SK-N-SH (cell line): ENCODE measurements around the gene ELK1. TPM values are rescaled to one million over a fixed set of nuclear protein-coding genes. Genes with fewer than 3 reads are reported as not detected.
A peak's percentile ranks its signal among the peaks of the same experiment; 100 is the strongest.

Source experiments
- CTCF ChIA-PET: fragments of 300-600, 350-600 bp; formaldehyde crosslinking; extraction: SDS; loops from one replicate; lab custom pipeline; 2021; lab: Yijun Ruan, JAX
- POLR2A ChIA-PET: fragments of 350-600 bp; sonication (Branson Sonifier 250); formaldehyde crosslinking; extraction: SDS; loops from one replicate; lab custom pipeline; 2020; ENCODE audit warnings: antibody characterized with exemption, inconsistent platforms; lab: Yijun Ruan, JAX
- DNase-seq: peaks from one replicate; pipeline ENCODE4 v3.0.0; 2012
- H2AFZ ChIP-seq: fragments of 200-600 bp; sonication (generic); 2 replicates; pipeline ENCODE4 v1.8.1; 2016; ENCODE audit warnings: antibody characterized with exemption, mild to moderate bottlenecking, low read depth
- H3F3A ChIP-seq: fragments of 200-600 bp; sonication (generic); replicated peaks from 2 replicates; pipeline ENCODE3; 2016; ENCODE audit warnings: antibody characterized with exemption, mild to moderate bottlenecking; ENCODE audit not compliant: insufficient read depth
- H3K27ac ChIP-seq, 2 experiments: fragments of 200-500 bp in 1 of 2; fragments of 200-600 bp in 1 of 2; sonication (Bioruptor generic) in 1 of 2; sonication (generic), shearing (Covaris generic) in 1 of 2; 2 replicates each; pipeline versions ENCODE4 v1.5.1 to v1.6.1; 2014 to 2016; ENCODE audit warnings: low read depth in 2 of 2, inconsistent platforms in 1 of 2, low read length in 1 of 2, mild to moderate bottlenecking in 1 of 2, mixed read lengths in 1 of 2
- H3K27me3 ChIP-seq: fragments of 200-600 bp; sonication (generic), shearing (Covaris generic); 2 replicates; pipeline ENCODE4 v1.6.1; 2016; ENCODE audit warnings: mixed run types; ENCODE audit not compliant: insufficient read depth
- H3K36me3 ChIP-seq, 2 experiments: fragments of 200-500 bp in 1 of 2; fragments of 200-600 bp in 1 of 2; sonication (Bioruptor generic) in 1 of 2; sonication (generic) in 1 of 2; replicated peaks in 1 of 2; 2 replicates each; pipeline versions ENCODE3 to v1.5.1; 2014 to 2016; ENCODE audit warnings: low read length in 1 of 2, mild to moderate bottlenecking in 1 of 2; ENCODE audit not compliant: insufficient read depth in 2 of 2, control insufficient read depth in 1 of 2
- H3K4me1 ChIP-seq, 2 experiments: fragments of 200-500 bp in 1 of 2; fragments of 200-600 bp in 1 of 2; sonication (Bioruptor generic) in 1 of 2; sonication (generic), shearing (Covaris generic) in 1 of 2; 2 replicates each; pipeline versions ENCODE4 v1.5.1 to v1.6.1; 2014 to 2016; ENCODE audit warnings: low read depth in 1 of 2, low read length in 1 of 2, mixed run types in 1 of 2; ENCODE audit not compliant: insufficient read depth in 2 of 2, control insufficient read depth in 1 of 2
- H3K4me2 ChIP-seq: fragments of 200-600 bp; sonication (generic), shearing (Covaris generic); 2 replicates; pipeline ENCODE4 v1.6.1; 2017; ENCODE audit warnings: mixed run types
- H3K4me3 ChIP-seq, 2 experiments: fragments of 200-500 bp in 1 of 2; fragments of 200-600 bp in 1 of 2; sonication (Bioruptor generic) in 1 of 2; sonication (generic), shearing (Covaris generic) in 1 of 2; 2 replicates each; pipeline versions ENCODE4 v1.5.1 to v1.8.1; 2014 to 2016; ENCODE audit warnings: low read depth in 2 of 2, inconsistent platforms in 1 of 2, low read length in 1 of 2, mild to moderate bottlenecking in 1 of 2, mixed read lengths in 1 of 2, moderate library complexity in 1 of 2
- H3K79me2 ChIP-seq: fragments of 200-600 bp; sonication (generic); 2 replicates; pipeline ENCODE4 v1.8.1; 2017; ENCODE audit warnings: mild to moderate bottlenecking; ENCODE audit not compliant: insufficient read depth
- H3K9ac ChIP-seq: fragments of 200-600 bp; sonication (generic); 2 replicates; pipeline ENCODE4 v1.6.1; 2017; ENCODE audit warnings: mixed run types
- H3K9me2 ChIP-seq: fragments of 200-600 bp; sonication (generic); 2 replicates; pipeline ENCODE4 v1.6.1; 2017; ENCODE audit warnings: mixed run types
- H3K9me3 ChIP-seq: fragments of 200-600 bp; sonication (generic); 2 replicates; pipeline ENCODE4 v1.6.1; 2017; ENCODE audit warnings: mixed run types, mild to moderate bottlenecking, moderate library complexity
- H4K20me1 ChIP-seq: fragments of 200-600 bp; sonication (generic); 2 replicates; pipeline ENCODE4 v1.6.1; 2017; ENCODE audit warnings: mild to moderate bottlenecking, mixed run types; ENCODE audit not compliant: insufficient read depth
- CHD2 ChIP-seq: fragments of 150-350 bp; IDR thresholded peaks from 2 replicates; pipeline ENCODE4 v1.6.1; 2018; ENCODE audit warnings: low read length; ENCODE audit not compliant: partially characterized antibody
- EP300 ChIP-seq, 2 experiments: IDR thresholded peaks; 2 replicates each; pipeline versions ENCODE4 v1.4.0 to v1.6.1; 2012; ENCODE audit warnings: borderline replicate concordance in 1 of 2, low read depth in 1 of 2, low read length in 1 of 2
- FOXJ3 ChIP-seq: sonication (generic); formaldehyde crosslinking; IDR thresholded peaks from 2 replicates; pipeline ENCODE4 v1.5.1; 2020; ENCODE audit warnings: mild to moderate bottlenecking, missing genetic modification reagents
- JUND ChIP-seq: IDR thresholded peaks from 2 replicates; pipeline ENCODE4 v1.4.0; 2012
- NRF1 ChIP-seq: IDR thresholded peaks from 2 replicates; pipeline ENCODE4 v1.6.1; 2012; ENCODE audit warnings: low read depth, mild to moderate bottlenecking, low read length
- POLR2AphosphoS5 ChIP-seq: IDR thresholded peaks from 2 replicates; pipeline ENCODE4 v1.6.1; 2012; ENCODE audit warnings: low read depth, low read length
- RAD21 ChIP-seq: IDR thresholded peaks from 2 replicates; pipeline ENCODE4 v1.6.1; 2012; ENCODE audit warnings: mild to moderate bottlenecking, low read length
- RCOR1 ChIP-seq: fragments of 150-350 bp; IDR thresholded peaks from 2 replicates; pipeline ENCODE4 v1.6.1; 2017; ENCODE audit warnings: antibody characterized with exemption, low read length
- RXRA ChIP-seq: IDR thresholded peaks from 2 replicates; pipeline ENCODE4 v1.4.0; 2012; ENCODE audit warnings: low read depth, mild to moderate bottlenecking, borderline replicate concordance
- TAF1 ChIP-seq: IDR thresholded peaks from 2 replicates; pipeline ENCODE4 v1.6.1; 2012; ENCODE audit warnings: low read depth, mild to moderate bottlenecking, low read length, moderate library complexity, borderline replicate concordance
- WGBS: methylation state at CpG from one replicate; pipeline ENCODE4 v1.1.6; 2017; ENCODE audit warnings: low lambda C conversion rate; 5-methylcytosine and 5-hydroxymethylcytosine counted together
- polyA plus RNA-seq, 3 experiments: library from polyadenylated mRNA; depleted of rRNA; stranded (reverse); fragments of >200 nt; gene quantifications; 2 replicates each; pipeline ENCODE4 v1.2.3, GENCODE V29; 2012
- TF ChIP-seq, protein P1 (sequence below): fragments of 200-600 bp; sonication (generic); IDR thresholded peaks from 2 replicates; pipeline ENCODE4 v1.6.1; 2017; ENCODE audit warnings: antibody characterized with exemption, mild to moderate bottlenecking, moderate library complexity
- TF ChIP-seq, protein P2 (sequence below): IDR thresholded peaks from 2 replicates; pipeline ENCODE4 v1.6.1; 2012; ENCODE audit warnings: mild to moderate bottlenecking, low read depth, low read length, moderate library complexity
- TF ChIP-seq, protein P3 (sequence below): fragments of 150-350 bp; IDR thresholded peaks from 2 replicates; pipeline ENCODE4 v1.6.1; 2016; ENCODE audit warnings: mild to moderate bottlenecking, low read depth, low read length
- TF ChIP-seq, protein P4 (sequence below): fragments of 150-350 bp; IDR thresholded peaks from 2 replicates; pipeline ENCODE4 v1.6.1; 2017; ENCODE audit warnings: antibody characterized with exemption, low read length, low read depth, borderline replicate concordance

ELK1 gene
- polyA plus RNA-seq, 1 of the 3 experiments (the other 2 are of a cell fraction) = 14.6 TPM

DNA sequence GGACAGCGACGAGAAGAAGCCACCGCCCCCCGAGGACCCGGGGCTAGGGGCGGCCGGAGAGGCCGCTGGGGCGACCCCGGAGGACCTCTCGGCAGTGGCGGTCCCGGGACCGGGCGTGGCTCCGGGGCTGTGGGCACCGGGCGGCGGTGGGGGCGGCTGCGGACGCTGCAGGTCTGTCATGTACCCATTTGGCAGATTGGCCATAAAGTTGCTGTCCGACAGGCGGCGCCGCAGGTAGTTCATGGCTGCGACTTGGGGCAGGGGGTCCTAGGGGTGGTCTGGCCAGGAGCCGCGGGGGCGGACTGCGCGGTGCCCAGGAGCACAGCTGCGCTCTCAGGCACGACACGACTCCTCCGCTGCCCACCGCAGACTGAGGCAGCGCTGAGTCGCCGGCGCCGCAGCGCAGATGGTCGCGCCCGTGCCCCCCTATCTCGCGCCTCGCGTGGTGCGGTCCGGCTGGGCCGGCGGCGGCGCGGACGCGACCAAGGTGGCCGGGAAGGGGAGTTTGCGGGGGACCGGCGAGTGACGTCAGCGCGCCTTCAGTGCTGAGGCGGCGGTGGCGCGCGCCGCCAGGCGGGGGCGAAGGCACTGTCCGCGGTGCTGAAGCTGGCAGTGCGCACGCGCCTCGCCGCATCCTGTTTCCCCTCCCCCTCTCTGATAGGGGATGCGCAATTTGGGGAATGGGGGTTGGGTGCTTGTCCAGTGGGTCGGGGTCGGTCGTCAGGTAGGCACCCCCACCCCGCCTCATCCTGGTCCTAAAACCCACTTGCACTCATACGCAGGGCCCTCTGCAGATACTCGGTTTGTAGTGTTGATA lies 30.7 kb downstream of the ELK1 start, which contains the start of gene SYN1:
SYN1 (minus strand) TSS at position 372 of the 817 bp plus-strand sequence; CDS start at position 243, 129 bp downstream.
- peak; percentile 94 for DNase-seq
- Histone ChIP-seq H3K9me3 (no peaks in the 10 kb centered on the region), H3K36me3 (no peaks in the 10 kb centered on the region), H3K4me3 (peak within 1 kb of the TSS; percentile 48 to 51), H3K4me1 (peaks cover 0 to 9% of the 10 kb centered on the region in 2 experiments; a peak in 1 of 4 replicates), H3K4me2 (peak within 1 kb of the TSS; percentile 59; the same call in 1 of the 2 replicates), H3K9me2 (no peaks in the 10 kb centered on the region), H3K79me2 (no peaks in the 10 kb centered on the region), H3F3A (no peaks in the 10 kb centered on the region), H2AFZ (no peak within 1 kb of the TSS), H3K27me3 (peaks cover 13% of the 10 kb centered on the region), H3K9ac (no peak within 1 kb of the TSS), H4K20me1 (no peaks in the 10 kb centered on the region), H3K27ac (peak within 1 kb of the TSS in 1 of 2 experiments; percentile 65; a peak in 1 of 4 replicates)
- WGBS = 46% methylated on average over 29 of the region's 88 CpGs
- TF ChIP-seq, protein P1, sequence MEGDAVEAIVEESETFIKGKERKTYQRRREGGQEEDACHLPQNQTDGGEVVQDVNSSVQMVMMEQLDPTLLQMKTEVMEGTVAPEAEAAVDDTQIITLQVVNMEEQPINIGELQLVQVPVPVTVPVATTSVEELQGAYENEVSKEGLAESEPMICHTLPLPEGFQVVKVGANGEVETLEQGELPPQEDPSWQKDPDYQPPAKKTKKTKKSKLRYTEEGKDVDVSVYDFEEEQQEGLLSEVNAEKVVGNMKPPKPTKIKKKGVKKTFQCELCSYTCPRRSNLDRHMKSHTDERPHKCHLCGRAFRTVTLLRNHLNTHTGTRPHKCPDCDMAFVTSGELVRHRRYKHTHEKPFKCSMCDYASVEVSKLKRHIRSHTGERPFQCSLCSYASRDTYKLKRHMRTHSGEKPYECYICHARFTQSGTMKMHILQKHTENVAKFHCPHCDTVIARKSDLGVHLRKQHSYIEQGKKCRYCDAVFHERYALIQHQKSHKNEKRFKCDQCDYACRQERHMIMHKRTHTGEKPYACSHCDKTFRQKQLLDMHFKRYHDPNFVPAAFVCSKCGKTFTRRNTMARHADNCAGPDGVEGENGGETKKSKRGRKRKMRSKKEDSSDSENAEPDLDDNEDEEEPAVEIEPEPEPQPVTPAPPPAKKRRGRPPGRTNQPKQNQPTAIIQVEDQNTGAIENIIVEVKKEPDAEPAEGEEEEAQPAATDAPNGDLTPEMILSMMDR = 0 out of 2 replicates have a peak, but pooled peaks have one; percentile 14
- TF ChIP-seq NRF1 = peak; percentile 72
- TF ChIP-seq JUND = no peak
- TF ChIP-seq CHD2 = peak; percentile 93
- TF ChIP-seq, protein P2, sequence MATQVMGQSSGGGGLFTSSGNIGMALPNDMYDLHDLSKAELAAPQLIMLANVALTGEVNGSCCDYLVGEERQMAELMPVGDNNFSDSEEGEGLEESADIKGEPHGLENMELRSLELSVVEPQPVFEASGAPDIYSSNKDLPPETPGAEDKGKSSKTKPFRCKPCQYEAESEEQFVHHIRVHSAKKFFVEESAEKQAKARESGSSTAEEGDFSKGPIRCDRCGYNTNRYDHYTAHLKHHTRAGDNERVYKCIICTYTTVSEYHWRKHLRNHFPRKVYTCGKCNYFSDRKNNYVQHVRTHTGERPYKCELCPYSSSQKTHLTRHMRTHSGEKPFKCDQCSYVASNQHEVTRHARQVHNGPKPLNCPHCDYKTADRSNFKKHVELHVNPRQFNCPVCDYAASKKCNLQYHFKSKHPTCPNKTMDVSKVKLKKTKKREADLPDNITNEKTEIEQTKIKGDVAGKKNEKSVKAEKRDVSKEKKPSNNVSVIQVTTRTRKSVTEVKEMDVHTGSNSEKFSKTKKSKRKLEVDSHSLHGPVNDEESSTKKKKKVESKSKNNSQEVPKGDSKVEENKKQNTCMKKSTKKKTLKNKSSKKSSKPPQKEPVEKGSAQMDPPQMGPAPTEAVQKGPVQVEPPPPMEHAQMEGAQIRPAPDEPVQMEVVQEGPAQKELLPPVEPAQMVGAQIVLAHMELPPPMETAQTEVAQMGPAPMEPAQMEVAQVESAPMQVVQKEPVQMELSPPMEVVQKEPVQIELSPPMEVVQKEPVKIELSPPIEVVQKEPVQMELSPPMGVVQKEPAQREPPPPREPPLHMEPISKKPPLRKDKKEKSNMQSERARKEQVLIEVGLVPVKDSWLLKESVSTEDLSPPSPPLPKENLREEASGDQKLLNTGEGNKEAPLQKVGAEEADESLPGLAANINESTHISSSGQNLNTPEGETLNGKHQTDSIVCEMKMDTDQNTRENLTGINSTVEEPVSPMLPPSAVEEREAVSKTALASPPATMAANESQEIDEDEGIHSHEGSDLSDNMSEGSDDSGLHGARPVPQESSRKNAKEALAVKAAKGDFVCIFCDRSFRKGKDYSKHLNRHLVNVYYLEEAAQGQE = peak; percentile 98
- TF ChIP-seq RAD21 = peak; percentile 29; the same call in 1 of the 2 replicates
- ChIA-PET POLR2A (interaction anchor here (1.5 kb wide), 1 partner anchor 38 kb away, joined by 6 read pairs; the partner anchor contains the start of gene TIMP1), CTCF (interaction anchor here (0.7 to 1.7 kb wide), 4 partner anchors 12 to 79 kb away, joined by 3 to 6 read pairs (median 4); partner anchors contain the start of gene TIMP1)

DNA sequence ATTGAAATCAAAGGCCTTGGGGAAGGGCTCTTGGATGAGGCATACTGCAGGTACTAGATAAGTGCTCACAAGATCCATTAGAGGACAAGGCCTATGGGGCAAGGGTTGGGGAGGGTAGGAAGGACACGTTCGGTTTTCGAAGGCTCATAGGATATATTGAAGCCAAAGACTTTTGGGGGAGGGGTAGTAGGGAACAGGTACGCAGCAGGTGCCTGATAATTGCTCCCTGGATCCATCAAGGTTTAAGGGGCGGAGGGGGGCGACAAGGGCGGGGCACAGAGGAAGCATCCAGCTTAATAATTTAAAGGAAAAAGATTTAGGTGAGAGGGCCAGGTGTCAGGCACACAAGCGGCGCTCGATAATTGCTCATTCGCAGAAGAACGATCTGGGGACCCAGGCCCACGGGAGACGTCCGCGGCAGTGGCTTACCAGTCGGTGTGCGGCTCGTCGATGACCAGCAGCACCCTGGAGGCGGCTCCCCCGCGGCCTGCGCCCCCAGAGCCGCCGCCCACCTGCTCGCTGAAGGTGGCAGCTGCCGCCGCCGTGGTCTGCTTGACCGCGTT lies 31.4 kb downstream of the ELK1 start:
- 46% methylated on average over 32 of the region's 32 CpGs for WGBS
- CTCF ChIA-PET = interaction anchor here (1.1 to 1.7 kb wide), 3 partner anchors 21 to 78 kb away, joined by 4 to 6 read pairs (median 4); partner anchors contain the start of gene TIMP1
- no peak for DNase-seq
- Histone ChIP-seq H2AFZ (no peak overlapping the region), H3K4me3 (peak overlapping the region; percentile 48 to 51), H3K9me3 (no peaks in the 10 kb centered on the region), H3K27me3 (peaks cover 8% of the 10 kb centered on the region; the same call in 1 of the 2 replicates), H3K27ac (no peak overlapping the region), H3K4me2 (peak overlapping the region; percentile 59; the same call in 1 of the 2 replicates), H4K20me1 (no peaks in the 10 kb centered on the region), H3K79me2 (no peaks in the 10 kb centered on the region), H3K9me2 (no peaks in the 10 kb centered on the region), H3F3A (no peaks in the 10 kb centered on the region), H3K4me1 (peaks cover 0 to 6% of the 10 kb centered on the region in 2 experiments; a peak in 1 of 4 replicates), H3K36me3 (no peaks in the 10 kb centered on the region), H3K9ac (no peak overlapping the region)
- POLR2A ChIA-PET = interaction anchor here (1.5 kb wide), 1 partner anchor 37 kb away, joined by 6 read pairs; the partner anchor contains the start of gene TIMP1
- TF ChIP-seq RCOR1 (no peak), NRF1 (no peak), RXRA (no peak), TAF1 (no peak), EP300 (IDR thresholded peaks at IDR 0.05; ENCODE audit: borderline replicate concordance in 1 of 2, low read depth in 1 of 2, low read length in 1 of 2) (no peak), FOXJ3 (CRISPR knock-in tag) (no peak), POLR2AphosphoS5 (no peak)
- TF ChIP-seq, protein P3, sequence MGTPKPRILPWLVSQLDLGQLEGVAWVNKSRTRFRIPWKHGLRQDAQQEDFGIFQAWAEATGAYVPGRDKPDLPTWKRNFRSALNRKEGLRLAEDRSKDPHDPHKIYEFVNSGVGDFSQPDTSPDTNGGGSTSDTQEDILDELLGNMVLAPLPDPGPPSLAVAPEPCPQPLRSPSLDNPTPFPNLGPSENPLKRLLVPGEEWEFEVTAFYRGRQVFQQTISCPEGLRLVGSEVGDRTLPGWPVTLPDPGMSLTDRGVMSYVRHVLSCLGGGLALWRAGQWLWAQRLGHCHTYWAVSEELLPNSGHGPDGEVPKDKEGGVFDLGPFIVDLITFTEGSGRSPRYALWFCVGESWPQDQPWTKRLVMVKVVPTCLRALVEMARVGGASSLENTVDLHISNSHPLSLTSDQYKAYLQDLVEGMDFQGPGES = no peak
- TF ChIP-seq, protein P4, sequence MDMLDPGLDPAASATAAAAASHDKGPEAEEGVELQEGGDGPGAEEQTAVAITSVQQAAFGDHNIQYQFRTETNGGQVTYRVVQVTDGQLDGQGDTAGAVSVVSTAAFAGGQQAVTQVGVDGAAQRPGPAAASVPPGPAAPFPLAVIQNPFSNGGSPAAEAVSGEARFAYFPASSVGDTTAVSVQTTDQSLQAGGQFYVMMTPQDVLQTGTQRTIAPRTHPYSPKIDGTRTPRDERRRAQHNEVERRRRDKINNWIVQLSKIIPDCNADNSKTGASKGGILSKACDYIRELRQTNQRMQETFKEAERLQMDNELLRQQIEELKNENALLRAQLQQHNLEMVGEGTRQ = no peak
